Keratinocyte (primary cell): ENCODE results near the gene CRADD.

Experiments used
- CTCF ChIP-seq, 3 experiments: IDR thresholded peaks in 1 of 3; conservative IDR thresholded peaks in 1 of 3; optimal IDR thresholded peaks in 1 of 3; 2 replicates in 2 of 3; 3 replicates in 1 of 3; pipeline versions ENCODE3 to v1.5.1; 2011; ENCODE audit warnings: low read length in 3 of 3, mild to moderate bottlenecking in 3 of 3, moderate library complexity in 2 of 3, control low read depth in 1 of 3, inconsistent platforms in 1 of 3; ENCODE audit not compliant: insufficient read depth in 2 of 3; ENCODE audit errors: extremely low read depth in 1 of 3
- EZH2 ChIP-seq: IDR thresholded peaks from one replicate; pipeline ENCODE4 v1.6.1; 2012; ENCODE audit warnings: inconsistent platforms, mild to moderate bottlenecking, low read length, moderate library complexity

GRCh38 chr12:93847517-93848474, 170.6 kb downstream of the CRADD start:
- TF ChIP-seq CTCF (optimal IDR thresholded peaks at IDR 0.05 in 1 of 3, IDR thresholded peaks at IDR 0.05 in 1 of 3, conservative IDR thresholded peaks at IDR 0.05 in 1 of 3; ENCODE audit: extremely low read depth in 1 of 3, insufficient read depth in 2 of 3, low read length in 3 of 3) (no peak), EZH2 (no peak)
